Panc1 (cell line): ENCODE measurements around the gene CWC22.

Source experiments
- CTCF ChIP-seq: fragments of 450-650 bp; IDR thresholded peaks from 2 replicates; pipeline ENCODE4 v1.5.1; 2017; ENCODE audit warnings: mild to moderate bottlenecking
- POLR2AphosphoS5 ChIP-seq: IDR thresholded peaks from 2 replicates; pipeline ENCODE4 v1.6.1; 2012; ENCODE audit warnings: mild to moderate bottlenecking, low read depth, low read length, moderate library complexity

GRCh38 chr2:179950391-179950790 is 56.7 kb downstream of the CWC22 start:
- TF ChIP-seq CTCF (no peak), POLR2AphosphoS5 (no peak)
